ENCODE data around the gene AGAP1. TPM values are rescaled to one million over a fixed set of nuclear protein-coding genes. Genes with fewer than 3 reads are reported as not detected.

AGAP1 gene
- total RNA-seq, 4 donors from 2014 or later, result 7.2 to 19.6 (median 15.2) TPM

DNA sequence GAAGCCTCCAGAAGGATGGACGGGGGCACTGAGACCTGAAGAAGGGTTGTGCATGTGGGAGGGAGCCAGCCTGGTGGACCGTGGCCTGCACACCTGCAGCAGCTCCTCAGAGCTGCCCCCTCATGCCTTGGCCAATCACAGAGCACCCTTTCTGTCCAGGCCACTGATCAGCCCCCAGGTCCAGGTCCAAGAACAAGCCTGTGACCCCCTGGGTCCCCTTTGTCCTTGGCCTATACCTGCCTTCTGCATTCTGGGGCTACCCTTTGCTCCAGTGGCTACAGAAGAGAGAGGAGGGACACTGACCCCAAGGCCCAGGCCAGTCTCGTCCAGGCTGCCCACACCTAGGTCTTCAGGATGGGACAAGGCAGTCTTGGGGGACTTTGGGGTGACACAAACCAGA is 62.2 kb downstream of the AGAP1 start:
- H3K4me1 ChIP-seq, result peaks cover 0 to 39% (median 6%) of the 10 kb centered on the region in 3 donors
- TF ChIP-seq POLR2A (IDR thresholded peaks at IDR 0.05), result no peak
- TF ChIP-seq, protein P1, sequence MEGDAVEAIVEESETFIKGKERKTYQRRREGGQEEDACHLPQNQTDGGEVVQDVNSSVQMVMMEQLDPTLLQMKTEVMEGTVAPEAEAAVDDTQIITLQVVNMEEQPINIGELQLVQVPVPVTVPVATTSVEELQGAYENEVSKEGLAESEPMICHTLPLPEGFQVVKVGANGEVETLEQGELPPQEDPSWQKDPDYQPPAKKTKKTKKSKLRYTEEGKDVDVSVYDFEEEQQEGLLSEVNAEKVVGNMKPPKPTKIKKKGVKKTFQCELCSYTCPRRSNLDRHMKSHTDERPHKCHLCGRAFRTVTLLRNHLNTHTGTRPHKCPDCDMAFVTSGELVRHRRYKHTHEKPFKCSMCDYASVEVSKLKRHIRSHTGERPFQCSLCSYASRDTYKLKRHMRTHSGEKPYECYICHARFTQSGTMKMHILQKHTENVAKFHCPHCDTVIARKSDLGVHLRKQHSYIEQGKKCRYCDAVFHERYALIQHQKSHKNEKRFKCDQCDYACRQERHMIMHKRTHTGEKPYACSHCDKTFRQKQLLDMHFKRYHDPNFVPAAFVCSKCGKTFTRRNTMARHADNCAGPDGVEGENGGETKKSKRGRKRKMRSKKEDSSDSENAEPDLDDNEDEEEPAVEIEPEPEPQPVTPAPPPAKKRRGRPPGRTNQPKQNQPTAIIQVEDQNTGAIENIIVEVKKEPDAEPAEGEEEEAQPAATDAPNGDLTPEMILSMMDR (IDR thresholded peaks at IDR 0.05), result no peak

DNA sequence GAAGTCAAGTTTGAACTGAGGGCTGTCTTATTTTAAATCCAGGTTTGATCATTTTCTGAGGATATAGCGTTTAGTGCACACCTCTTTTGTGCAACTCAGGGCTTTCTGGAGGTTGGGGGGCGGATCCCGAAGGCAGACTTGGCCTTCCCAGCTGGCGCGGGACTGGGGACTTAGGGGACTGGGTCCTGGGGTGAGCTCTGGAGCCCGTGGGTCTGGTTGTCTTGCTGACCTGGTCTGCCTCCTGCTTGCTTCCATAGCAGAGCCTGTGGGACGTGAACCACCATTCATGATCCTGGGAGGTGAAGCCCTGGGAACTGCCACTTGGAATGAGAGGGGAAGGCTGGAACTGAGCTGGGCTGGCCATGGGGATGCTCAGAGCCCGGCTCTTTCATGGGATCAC is 63.1 kb downstream of the AGAP1 start:
- no peak for DNase-seq
- Histone ChIP-seq H3K36me3 (no peaks in the 10 kb centered on the region), H3K4me1 (peaks cover 0 to 43% (median 9%) of the 10 kb centered on the region in 3 donors), H3K27ac (no peak overlapping the region), H3K4me3 (no peak overlapping the region), H3K27me3 (no peaks in the 10 kb centered on the region), H3K9me3 (no peaks in the 10 kb centered on the region)
- WGBS, 2 donors, result 80 to 90% methylated on average over 2 of the region's 8 CpGs
- TF ChIP-seq POLR2A (IDR thresholded peaks at IDR 0.05), result no peak
- TF ChIP-seq, protein P1 (IDR thresholded peaks at IDR 0.05), result no peak
- intact Hi-C loops (cut with DNase I), result no loop called here

More for the DNA sequence above, 62.2 kb downstream of the AGAP1 start:
- H3K36me3 ChIP-seq, result no peaks in the 10 kb centered on the region
- H3K27ac ChIP-seq, result no peak overlapping the region
- no peaks in the 10 kb centered on the region for H3K27me3 ChIP-seq
- no peaks in the 10 kb centered on the region for H3K9me3 ChIP-seq
- H3K4me3 ChIP-seq, result no peak overlapping the region
- DNase-seq, result no peak
- 100% methylated on average over 2 of the region's 3 CpGs; no CpG with 5 or more reads in 1 of the 2 donors for WGBS, 2 donors
- intact Hi-C loops (cut with DNase I), result no loop called here

DNA sequence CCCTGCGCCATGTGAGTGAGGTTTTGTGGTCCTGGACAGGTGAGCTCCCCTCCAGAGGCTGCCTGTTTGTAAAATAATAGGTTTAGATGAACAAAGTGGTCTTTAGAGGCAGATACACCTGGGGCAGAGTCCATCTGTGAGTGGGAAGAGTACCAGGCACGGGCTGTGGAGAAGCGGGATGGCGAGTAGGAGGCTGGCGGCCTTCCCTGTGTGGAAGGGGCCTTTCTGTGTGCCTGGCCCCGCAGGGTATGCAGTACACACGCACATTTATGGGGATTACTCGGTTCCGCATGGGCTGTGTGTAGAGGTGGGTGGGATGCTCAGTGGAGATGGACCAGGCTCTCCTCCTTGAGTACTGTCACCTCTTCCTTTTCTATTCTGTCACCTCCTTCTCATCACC is 64.1 kb downstream of the AGAP1 start:
- Histone ChIP-seq H3K4me3 (no peak overlapping the region), H3K36me3 (no peaks in the 10 kb centered on the region), H3K9me3 (no peaks in the 10 kb centered on the region), H3K27ac (no peak overlapping the region), H3K27me3 (no peaks in the 10 kb centered on the region), H3K4me1 (peaks cover 0 to 37% (median 3%) of the 10 kb centered on the region in 3 donors)
- TF ChIP-seq POLR2A (IDR thresholded peaks at IDR 0.05), result no peak
- TF ChIP-seq, protein P1 (IDR thresholded peaks at IDR 0.05), result no peak
- 89 to 94% methylated on average over 9 of the region's 9 CpGs for WGBS, 2 donors
- intact Hi-C loops (cut with DNase I), result no loop called here
- DNase-seq, result no peak

- 88 to 91% methylated on average over 8 of the region's 8 CpGs for WGBS, 2 donors
- intact Hi-C loops (cut with DNase I), result no loop called here
- no peak overlapping the region for H3K4me3 ChIP-seq
- H3K9me3 ChIP-seq, result no peaks in the 10 kb centered on the region
- H3K36me3 ChIP-seq, result no peaks in the 10 kb centered on the region
- H3K27ac ChIP-seq, result no peak overlapping the region
- DNase-seq, result no peak
- TF ChIP-seq, protein P1 (IDR thresholded peaks at IDR 0.05), result no peak
- TF ChIP-seq POLR2A (IDR thresholded peaks at IDR 0.05), result no peak
- no peaks in the 10 kb centered on the region for H3K27me3 ChIP-seq
- peaks cover 0 to 36% (median 7%) of the 10 kb centered on the region in 3 donors for H3K4me1 ChIP-seq
Observed at GRCh38 chr2:235558572-235558971, 64.7 kb downstream of the AGAP1 start.

DNA sequence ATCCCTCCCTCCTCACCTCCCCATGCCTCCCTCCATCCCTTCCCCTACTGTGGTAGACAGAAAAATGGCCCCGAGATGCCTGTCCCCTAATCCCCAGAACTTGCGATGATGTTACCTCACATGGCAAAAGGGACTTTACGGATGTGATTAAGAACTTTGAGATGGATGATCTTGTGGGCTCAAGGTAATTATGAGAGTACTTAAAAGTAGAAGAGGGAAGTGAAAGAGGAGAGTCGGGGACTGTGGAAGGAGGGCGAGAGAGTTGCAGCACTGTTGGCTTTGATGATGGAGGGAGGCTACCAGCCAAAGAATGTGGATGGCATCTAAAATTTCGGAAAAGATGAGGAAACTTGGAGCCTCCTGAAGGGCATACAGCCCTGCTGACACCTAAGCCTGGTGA is 66.5 kb downstream of the AGAP1 start:
- TF ChIP-seq POLR2A (IDR thresholded peaks at IDR 0.05), result no peak
- TF ChIP-seq, protein P1 (IDR thresholded peaks at IDR 0.05), result no peak
- no peaks in the 10 kb centered on the region for H3K36me3 ChIP-seq
- no peaks in the 10 kb centered on the region for H3K9me3 ChIP-seq
- H3K27me3 ChIP-seq, result no peaks in the 10 kb centered on the region
- H3K27ac ChIP-seq, result no peak overlapping the region
- 88 to 92% methylated on average over 6 of the region's 6 CpGs for WGBS, 2 donors
- intact Hi-C loops (cut with DNase I), result no loop called here
- H3K4me3 ChIP-seq, result no peak overlapping the region
- peaks cover 0 to 21% (median 7%) of the 10 kb centered on the region in 3 donors for H3K4me1 ChIP-seq
- no peak for DNase-seq
